ENCODE data around the gene PJA2.

GRCh38 chr5:109318455-109319108 is 91.2 kb downstream of the PJA2 start:
- TF ChIP-seq CTCF (IDR thresholded peaks at IDR 0.05; ENCODE audit: low read depth, low read length, poor library complexity, severe bottlenecking) (no peak), EZH2phosphoT487 (IDR thresholded peaks at IDR 0.05; ENCODE audit: borderline replicate concordance, low read length) (no peak)
